Activated CD4-positive, alpha-beta memory T cell treated with anti-CD3 and anti-CD28 coated beads for 36 hours (primary cell): ENCODE measurements around the gene TCF7L2. TPM values are rescaled to one million over a fixed set of nuclear protein-coding genes. Genes with fewer than 3 reads are reported as not detected.
A peak's percentile ranks its signal among the peaks of the same experiment; 100 is the strongest.

Experiments
- CTCF ChIA-PET: fragments of 350-600 bp; sonication (Branson Sonifier 250); formaldehyde crosslinking; loops from one replicate; lab custom pipeline; 2021; ENCODE audit warnings: antibody characterized with exemption, inconsistent platforms; lab: Charles Lee
- POLR2A ChIA-PET: fragments of 350-600 bp; sonication (Branson Sonifier 250); formaldehyde crosslinking; loops from one replicate; lab custom pipeline; 2021; ENCODE audit warnings: antibody characterized with exemption; lab: Charles Lee
- DNase-seq: peaks from one replicate; pipeline ENCODE4 v3.0.0-alpha.2; 2020
- H3K27ac Mint-ChIP-seq: one replicate; pipeline ENCODE4 v1.8.0; 2021; ENCODE audit warnings: mixed read lengths
- H3K27me3 Mint-ChIP-seq: one replicate; pipeline ENCODE4 v1.8.0; 2021; ENCODE audit warnings: mixed read lengths
- H3K36me3 Mint-ChIP-seq: one replicate; pipeline ENCODE4 v1.8.0; 2021; ENCODE audit warnings: mixed read lengths
- H3K4me1 Mint-ChIP-seq: one replicate; pipeline ENCODE4 v1.8.0; 2021; ENCODE audit warnings: low read depth, mixed read lengths
- H3K4me3 Mint-ChIP-seq: one replicate; pipeline ENCODE4 v1.8.0; 2021; ENCODE audit warnings: mild to moderate bottlenecking, mixed read lengths
- H3K9me3 Mint-ChIP-seq: one replicate; pipeline ENCODE4 v1.8.0; 2021; ENCODE audit warnings: mixed read lengths
- intact Hi-C: fragments of 100-400 bp; cut with micrococcal nuclease; formaldehyde crosslinking; loops from one replicate; pipeline ENCODE4 v1.15.1; 2023
- total RNA-seq, 2 experiments: library from RNA; stranded (reverse); gene quantifications; one replicate each; pipeline ENCODE4 v1.2.3, GENCODE V29; 2021

Gene TCF7L2
- total RNA-seq, 2 experiments from 2014 or later, result 0.71 to 1.5 TPM

GRCh38 chr10:112973805-112974204 lies 23.8 kb downstream of the TCF7L2 start:
- H3K27me3 Mint-ChIP-seq, result peaks cover 48% of the 10 kb centered on the region

GRCh38 chr10:112977426-112977898 lies 27.4 kb downstream of the TCF7L2 start:
- POLR2A ChIA-PET, result no interaction called here
- H3K36me3 Mint-ChIP-seq, result peaks cover 1% of the 10 kb centered on the region
- no peaks in the 10 kb centered on the region for H3K9me3 Mint-ChIP-seq
- H3K4me3 Mint-ChIP-seq, result no peak overlapping the region
- no peak for DNase-seq
- peaks cover 56% of the 10 kb centered on the region for H3K27me3 Mint-ChIP-seq
- no peak overlapping the region for H3K27ac Mint-ChIP-seq
- peaks cover 11% of the 10 kb centered on the region for H3K4me1 Mint-ChIP-seq
- CTCF ChIA-PET, result no interaction called here
- intact Hi-C loops, result no loop called here

More at GRCh38 chr10:112973805-112974204, 23.8 kb downstream of the TCF7L2 start:
- H3K27ac Mint-ChIP-seq, result no peak overlapping the region
- no peak for DNase-seq
- intact Hi-C loops, result no loop called here
- ChIA-PET POLR2A (no interaction called here), CTCF (no interaction called here)
- H3K36me3 Mint-ChIP-seq, result peaks cover 1% of the 10 kb centered on the region
- no peaks in the 10 kb centered on the region for H3K4me1 Mint-ChIP-seq
- H3K9me3 Mint-ChIP-seq, result no peaks in the 10 kb centered on the region
- H3K4me3 Mint-ChIP-seq, result no peak overlapping the region

GRCh38 chr10:112979927-112980326 lies 29.9 kb downstream of the TCF7L2 start:
- POLR2A ChIA-PET, result no interaction called here
- intact Hi-C loops, result no loop called here
- H3K4me1 Mint-ChIP-seq, result peaks cover 11% of the 10 kb centered on the region
- no peak for DNase-seq
- no peaks in the 10 kb centered on the region for H3K9me3 Mint-ChIP-seq
- H3K4me3 Mint-ChIP-seq, result no peak overlapping the region
- CTCF ChIA-PET, result no interaction called here
- peaks cover 64% of the 10 kb centered on the region for H3K27me3 Mint-ChIP-seq
- H3K27ac Mint-ChIP-seq, result no peak overlapping the region
- peaks cover 1% of the 10 kb centered on the region for H3K36me3 Mint-ChIP-seq

GRCh38 chr10:112980937-112981336 lies 30.9 kb downstream of the TCF7L2 start:
- POLR2A ChIA-PET, result no interaction called here
- CTCF ChIA-PET, result no interaction called here
- Mint-ChIP-seq H3K9me3 (no peaks in the 10 kb centered on the region), H3K27me3 (peaks cover 66% of the 10 kb centered on the region), H3K27ac (no peak overlapping the region), H3K4me3 (no peak overlapping the region), H3K4me1 (peaks cover 20% of the 10 kb centered on the region), H3K36me3 (no peaks in the 10 kb centered on the region)
- no peak for DNase-seq
- intact Hi-C loops, result loop anchor here (1.0 kb wide), 3 partner anchors 26 to 113 kb away; partner anchors contain the start of gene TCF7L2

- intact Hi-C loops, result loop anchor here (1.0 kb wide), 3 partner anchors 26 to 113 kb away; partner anchors contain the start of gene TCF7L2
- Mint-ChIP-seq H3K27ac (no peak overlapping the region), H3K4me3 (no peak overlapping the region), H3K9me3 (no peaks in the 10 kb centered on the region), H3K4me1 (peaks cover 26% of the 10 kb centered on the region), H3K27me3 (peaks cover 65% of the 10 kb centered on the region), H3K36me3 (no peaks in the 10 kb centered on the region)
- ChIA-PET POLR2A (no interaction called here), CTCF (no interaction called here)
- DNase-seq, result peak; percentile 66
Observed at GRCh38 chr10:112981553-112981952, 31.5 kb downstream of the TCF7L2 start.

GRCh38 chr10:112983444-112984056 lies 33.5 kb downstream of the TCF7L2 start:
- intact Hi-C loops, result no loop called here

GRCh38 chr10:112984756-112985155 lies 34.7 kb downstream of the TCF7L2 start:
- Mint-ChIP-seq H3K27me3 (peaks cover 66% of the 10 kb centered on the region), H3K9me3 (no peaks in the 10 kb centered on the region), H3K4me3 (no peak overlapping the region), H3K27ac (no peak overlapping the region), H3K4me1 (peaks cover 31% of the 10 kb centered on the region), H3K36me3 (no peaks in the 10 kb centered on the region)
- DNase-seq, result no peak
- ChIA-PET CTCF (no interaction called here), POLR2A (no interaction called here)
- intact Hi-C loops, result loop anchor here (5.0 kb wide), 1 partner anchor 452 kb away; no protein-coding TSS in a partner anchor

More at GRCh38 chr10:112983444-112984056, 33.5 kb downstream of the TCF7L2 start:
- POLR2A ChIA-PET, result no interaction called here
- no peak for DNase-seq
- CTCF ChIA-PET, result interaction anchor here (1.5 kb wide), 1 partner anchor 511 kb away, joined by 4 read pairs; no protein-coding TSS in a partner anchor
- H3K9me3 Mint-ChIP-seq, result no peaks in the 10 kb centered on the region
- no peak overlapping the region for H3K27ac Mint-ChIP-seq
- H3K36me3 Mint-ChIP-seq, result no peaks in the 10 kb centered on the region
- no peak overlapping the region for H3K4me3 Mint-ChIP-seq
- H3K27me3 Mint-ChIP-seq, result peaks cover 65% of the 10 kb centered on the region
- H3K4me1 Mint-ChIP-seq, result peaks cover 31% of the 10 kb centered on the region

- Mint-ChIP-seq H3K4me1 (peaks cover 29% of the 10 kb centered on the region), H3K27me3 (peaks cover 66% of the 10 kb centered on the region), H3K27ac (no peak overlapping the region), H3K9me3 (no peaks in the 10 kb centered on the region), H3K4me3 (no peak overlapping the region), H3K36me3 (no peaks in the 10 kb centered on the region)
- DNase-seq, result peak; percentile 49
- ChIA-PET POLR2A (interaction anchor here (1.1 kb wide), 1 partner anchor 22 kb away, joined by 3 read pairs; no protein-coding TSS in a partner anchor), CTCF (interaction anchor here (1.2 to 1.3 kb wide), 2 partner anchors 11 to 514 kb away, joined by 3 to 5 read pairs; no protein-coding TSS in a partner anchor)
- intact Hi-C loops, result loop anchor here (1.0 to 5.0 kb wide), 4 partner anchors 21 to 454 kb away; partner anchors contain the start of gene TCF7L2
Observed at GRCh38 chr10:112985690-112986543, 35.9 kb downstream of the TCF7L2 start.

- CTCF ChIA-PET, result interaction anchor here (1.2 to 1.3 kb wide), 2 partner anchors 10 to 515 kb away, joined by 3 to 5 read pairs; no protein-coding TSS in a partner anchor
- Mint-ChIP-seq H3K27ac (no peak overlapping the region), H3K27me3 (peaks cover 65% of the 10 kb centered on the region)
Observed at GRCh38 chr10:112986544-112987190, 36.6 kb downstream of the TCF7L2 start.

GRCh38 chr10:112988839-112989406 lies 38.9 kb downstream of the TCF7L2 start:
- peaks cover 19% of the 10 kb centered on the region for H3K4me1 Mint-ChIP-seq
- CTCF ChIA-PET, result no interaction called here
- no peaks in the 10 kb centered on the region for H3K9me3 Mint-ChIP-seq
- DNase-seq, result no peak
- H3K27me3 Mint-ChIP-seq, result peaks cover 58% of the 10 kb centered on the region
- H3K27ac Mint-ChIP-seq, result no peak overlapping the region
- H3K36me3 Mint-ChIP-seq, result no peaks in the 10 kb centered on the region
- POLR2A ChIA-PET, result no interaction called here
- no peak overlapping the region for H3K4me3 Mint-ChIP-seq
- intact Hi-C loops, result loop anchor here (5.0 kb wide), 1 partner anchor 457 kb away; no protein-coding TSS in a partner anchor

More at GRCh38 chr10:112986544-112987190, 36.6 kb downstream of the TCF7L2 start:
- DNase-seq, result no peak
- H3K9me3 Mint-ChIP-seq, result no peaks in the 10 kb centered on the region
- peaks cover 22% of the 10 kb centered on the region for H3K4me1 Mint-ChIP-seq
- POLR2A ChIA-PET, result interaction anchor here (1.1 kb wide), 1 partner anchor 21 kb away, joined by 3 read pairs; no protein-coding TSS in a partner anchor
- no peaks in the 10 kb centered on the region for H3K36me3 Mint-ChIP-seq
- H3K4me3 Mint-ChIP-seq, result no peak overlapping the region
- intact Hi-C loops, result loop anchor here (1.0 to 5.0 kb wide), 4 partner anchors 21 to 454 kb away; partner anchors contain the start of gene TCF7L2

GRCh38 chr10:112989826-112990225 lies 39.8 kb downstream of the TCF7L2 start:
- ChIA-PET POLR2A (no interaction called here), CTCF (no interaction called here)
- Mint-ChIP-seq H3K36me3 (no peaks in the 10 kb centered on the region), H3K4me3 (no peak overlapping the region), H3K27ac (no peak overlapping the region), H3K9me3 (no peaks in the 10 kb centered on the region), H3K4me1 (peaks cover 19% of the 10 kb centered on the region), H3K27me3 (peaks cover 51% of the 10 kb centered on the region)
- intact Hi-C loops, result loop anchor here (5.0 kb wide), 1 partner anchor 458 kb away; no protein-coding TSS in a partner anchor
- DNase-seq, result no peak
